GM12878 (cell line): ENCODE results near the gene ZNF226. TPM values are rescaled to one million over a fixed set of nuclear protein-coding genes. Genes with fewer than 3 reads are reported as not detected.

Experiments used
- BCLAF1 ChIP-seq: fragments of 450-650 bp; IDR thresholded peaks from 2 replicates; pipeline ENCODE4 v1.6.1; 2017; ENCODE audit warnings: antibody characterized with exemption, mild to moderate bottlenecking, moderate library complexity
- BHLHE40 ChIP-seq, 2 experiments: fragments of 450-650 bp in 1 of 2; IDR thresholded peaks; 2 replicates each; pipeline ENCODE4 v1.6.1; 2011 to 2017; ENCODE audit warnings: low read depth in 2 of 2, borderline replicate concordance in 1 of 2, improper control_type of control experiment in 1 of 2, low read length in 1 of 2, mild to moderate bottlenecking in 1 of 2
- CEBPB ChIP-seq, 2 experiments: fragments of 150-350 bp in 1 of 2; IDR thresholded peaks; 2 replicates each; pipeline ENCODE4 v1.6.1; 2012 to 2014; ENCODE audit warnings: low read depth in 2 of 2, low read length in 2 of 2, borderline replicate concordance in 1 of 2, inconsistent platforms in 1 of 2
- CHD1 ChIP-seq: IDR thresholded peaks from 2 replicates; pipeline ENCODE4 v1.6.1; 2012; ENCODE audit warnings: low read depth, low read length, improper control_type of control experiment
- EZH2 ChIP-seq: IDR thresholded peaks from 2 replicates; pipeline ENCODE4 v1.6.1; 2012; ENCODE audit warnings: low read depth, mild to moderate bottlenecking, control low read depth, inconsistent platforms, low read length, borderline replicate concordance; ENCODE audit not compliant: control insufficient read depth
- GATAD2B ChIP-seq: fragments of 450-650 bp; conservative IDR thresholded peaks from 2 replicates; pipeline ENCODE4 v1.6.1; 2017; ENCODE audit warnings: low read depth, mild to moderate bottlenecking, moderate library complexity
- HDAC6 ChIP-seq: fragments of 200-600 bp; sonication (generic); IDR thresholded peaks from one replicate; pipeline ENCODE4 v1.8.0; 2017; ENCODE audit warnings: antibody characterized with exemption; ENCODE audit not compliant: unreplicated experiment
- MYB ChIP-seq: fragments of 150-350 bp; IDR thresholded peaks from 2 replicates; pipeline ENCODE4 v1.6.1; 2014; ENCODE audit warnings: mild to moderate bottlenecking, low read depth, low read length, borderline replicate concordance
- MYC ChIP-seq: IDR thresholded peaks from 2 replicates; pipeline ENCODE4 v1.6.1; 2011; ENCODE audit warnings: mild to moderate bottlenecking, low read length, moderate library complexity, inconsistent platforms; ENCODE audit not compliant: insufficient read depth, insufficient replicate concordance, insufficient read length, severe bottlenecking
- NBN ChIP-seq: fragments of 450-650 bp; IDR thresholded peaks from 2 replicates; pipeline ENCODE4 v1.6.1; 2016
- POU2F2 ChIP-seq: IDR thresholded peaks from 3 replicates; pipeline ENCODE4 v1.6.1; 2011; ENCODE audit warnings: low read depth, mild to moderate bottlenecking, low read length, borderline replicate concordance
- RAD21 ChIP-seq: IDR thresholded peaks from 2 replicates; pipeline ENCODE4 v1.6.1; 2011; ENCODE audit warnings: mild to moderate bottlenecking, low read depth, low read length, moderate library complexity; ENCODE audit not compliant: insufficient read depth
- SMAD5 ChIP-seq: IDR thresholded peaks from 2 replicates; pipeline ENCODE4 v1.6.1; 2016; ENCODE audit warnings: antibody characterized with exemption, low read depth
- SMARCA5 ChIP-seq: fragments of 450-650 bp; IDR thresholded peaks from 2 replicates; pipeline ENCODE4 v1.6.1; 2017; ENCODE audit warnings: mild to moderate bottlenecking
- SPI1 ChIP-seq: IDR thresholded peaks from 2 replicates; pipeline ENCODE4 v1.6.1; 2011; ENCODE audit warnings: low read depth, mild to moderate bottlenecking, low read length, moderate library complexity, borderline replicate concordance; ENCODE audit not compliant: insufficient read depth
- SREBF1 ChIP-seq: IDR thresholded peaks from 2 replicates; pipeline ENCODE4 v1.6.1; 2012; ENCODE audit warnings: mild to moderate bottlenecking, low read length
- SUPT20H ChIP-seq: IDR thresholded peaks from 2 replicates; pipeline ENCODE4 v1.6.1; 2011; ENCODE audit warnings: low read depth, mild to moderate bottlenecking, low read length, moderate library complexity, borderline replicate concordance; ENCODE audit not compliant: control insufficient read depth
- TBL1XR1 ChIP-seq: IDR thresholded peaks from 2 replicates; pipeline ENCODE4 v1.6.1; 2012; ENCODE audit warnings: low read depth, low read length, improper control_type of control experiment
- USF1 ChIP-seq: IDR thresholded peaks from 2 replicates; pipeline ENCODE4 v1.6.1; 2011; ENCODE audit warnings: borderline replicate concordance, low read depth, mild to moderate bottlenecking, moderate library complexity, mixed read lengths, low read length; ENCODE audit not compliant: insufficient read depth; ENCODE audit errors: extremely low read length
- ZBTB40 ChIP-seq: fragments of 450-650 bp; IDR thresholded peaks from 2 replicates; pipeline ENCODE4 v1.6.1; 2016; ENCODE audit warnings: mild to moderate bottlenecking, moderate library complexity, borderline replicate concordance
- polyA plus RNA-seq, 11 experiments: library from polyadenylated mRNA; depleted of rRNA in 4 of 11; unstranded in 6 of 11; stranded (reverse) in 5 of 11; fragments of >200 nt; fragmentation: Nextera tagmentation in 4 of 11; fragmentation: Illumina TruSeq in 1 of 11; extraction: Ambion mirVana in 4 of 11; extraction: Trizol in 1 of 11; gene quantifications; 1 replicate in 1 of 11; 2 replicates in 10 of 11; pipeline versions ENCODE4 v1.2.1 to v1.2.3, GENCODE V29; 2011 to 2016; ENCODE audit warnings: inconsistent platforms in 2 of 11, missing spikeins in 2 of 11, low read depth in 1 of 11
- total RNA-seq, 4 experiments: library from RNA; depleted of rRNA in 3 of 4; stranded (reverse); fragments of >200 nt in 3 of 4; fragmentation: Illumina TruSeq in 1 of 4; extraction: Trizol in 1 of 4; gene quantifications; 2 replicates each; pipeline versions ENCODE4 v1.2.1 to v1.2.3, GENCODE V29; 2013 to 2021

Gene ZNF226
- total and polyA plus RNA-seq, 10 of the 15 experiments (the other 5 are each of a cell fraction or from before 2014, with no cell fraction given), result 13.7 to 35.3 (median 18.3) TPM

- TF ChIP-seq MYC, result no peak
- no peak for TF ChIP-seq CEBPB (IDR thresholded peaks at IDR 0.05; ENCODE audit: borderline replicate concordance in 1 of 2, low read depth in 2 of 2, low read length in 2 of 2)
- TF ChIP-seq TBL1XR1, result no peak
- peak; percentile 35 for TF ChIP-seq NBN
- peak; percentile 90 for TF ChIP-seq SMARCA5
- no peak for TF ChIP-seq SMAD5
- TF ChIP-seq GATAD2B, result 0 out of 2 replicates have a peak, but pooled peaks have one; percentile 35
- peak; percentile 5 to 12; a peak in 1 of 4 replicates for TF ChIP-seq BHLHE40 (IDR thresholded peaks at IDR 0.05; ENCODE audit: borderline replicate concordance in 1 of 2, low read depth in 2 of 2, low read length in 1 of 2)
- TF ChIP-seq RAD21, result peak; percentile 23; the same call in 1 of the 2 replicates
- no peak for TF ChIP-seq POU2F2
- no peak for TF ChIP-seq HDAC6
- TF ChIP-seq CHD1, result no peak
- TF ChIP-seq BCLAF1, result no peak
- peak; percentile 71 for TF ChIP-seq SPI1
- peak; percentile 78; the same call in 1 of the 2 replicates for TF ChIP-seq ZBTB40
- TF ChIP-seq EZH2, result no peak
- peak; percentile 7; the same call in 1 of the 2 replicates for TF ChIP-seq SREBF1
- no peak for TF ChIP-seq MYB
- TF ChIP-seq USF1, result no peak
- TF ChIP-seq SUPT20H, result no peak
These were observed 23.5 kb upstream of the ZNF226 start, which contains the start of gene ZNF234 (continued) for GRCh38 chr19:44141191-44142058.
